ENCODE data around the gene DIS3L2.

GRCh38 chr2:231935207-231935524 is 26.3 kb upstream of the DIS3L2 start:
- TF ChIP-seq SP1 (IDR thresholded peaks at IDR 0.05; ENCODE audit: low read depth, low read length) (no peak), MAFK (IDR thresholded peaks at IDR 0.05; ENCODE audit: low read depth, low read length) (no peak), CTCF (IDR thresholded peaks at IDR 0.05; ENCODE audit: control extremely low read depth in 1 of 3, insufficient read depth in 1 of 3, low read depth in 1 of 3, low read length in 3 of 3) (no peak), EZH2 (IDR thresholded peaks at IDR 0.05; ENCODE audit: low read depth, low read length, severe bottlenecking) (no peak)

Data from H1 (cell line).